Breast epithelium (tissue), 3 donors: ENCODE data around the gene POLN.

Experiments
- CTCF ChIP-seq, 3 donors: fragments of 450-650 bp; IDR thresholded peaks; one replicate each; pipeline ENCODE4 v1.5.1; 2016 to 2017; ENCODE audit warnings: antibody characterized with exemption in 3 of 3, mild to moderate bottlenecking in 3 of 3, moderate library complexity in 3 of 3
- POLR2A ChIP-seq: fragments of 450-650 bp; IDR thresholded peaks from one replicate; pipeline ENCODE4 v1.6.1; 2016; ENCODE audit warnings: antibody characterized with exemption, mild to moderate bottlenecking, moderate library complexity
- POLR2AphosphoS5 ChIP-seq, 3 donors: sonication (generic); formaldehyde crosslinking; IDR thresholded peaks; one replicate each; pipeline ENCODE4 v1.6.1; 2017; ENCODE audit warnings: antibody characterized with exemption in 3 of 3

DNA sequence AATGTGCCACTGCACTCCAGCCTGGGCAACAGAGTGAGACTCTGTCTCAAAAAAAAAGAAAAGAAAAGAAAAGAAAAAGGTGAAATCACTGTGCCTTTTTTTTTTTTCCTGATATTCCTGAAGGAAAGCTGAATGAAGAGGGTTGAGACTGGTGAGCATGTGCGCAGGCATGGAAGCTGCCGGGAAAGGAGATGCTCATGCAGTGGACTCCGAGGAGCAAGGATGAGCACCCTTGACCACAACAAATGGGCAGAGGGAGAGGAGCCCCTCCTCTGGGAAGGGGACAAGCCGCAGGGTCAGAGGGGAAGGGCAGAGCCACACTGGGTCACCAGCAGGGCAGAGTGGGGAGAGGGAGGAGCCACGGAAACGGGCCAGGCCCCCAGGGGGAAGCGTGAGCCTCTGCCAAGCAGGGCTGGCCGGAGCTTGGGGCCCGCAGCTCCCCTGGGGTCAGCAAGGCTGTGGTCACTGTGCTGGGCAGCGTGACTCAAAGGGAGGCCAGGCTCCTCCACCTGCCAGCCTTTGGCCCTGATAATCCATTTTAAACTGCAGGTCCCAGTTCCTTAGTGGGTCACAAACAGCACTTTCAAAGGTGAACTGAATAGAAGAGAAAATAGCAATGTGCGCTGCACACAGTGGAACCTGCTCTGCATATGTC lies 102.9 kb downstream of the POLN start:
- TF ChIP-seq CTCF (IDR thresholded peaks at IDR 0.05) (no peak), POLR2A (no peak), POLR2AphosphoS5 (IDR thresholded peaks at IDR 0.05) (no peak)
